ENCODE data around the gene PRSS36. TPM values are rescaled to one million over a fixed set of nuclear protein-coding genes. Genes with fewer than 3 reads are reported as not detected.

PRSS36 gene
- total and polyA plus RNA-seq, 2 of the 4 experiments (the other 2 are of a cell fraction), result 0.18 to 0.55 TPM

DNA sequence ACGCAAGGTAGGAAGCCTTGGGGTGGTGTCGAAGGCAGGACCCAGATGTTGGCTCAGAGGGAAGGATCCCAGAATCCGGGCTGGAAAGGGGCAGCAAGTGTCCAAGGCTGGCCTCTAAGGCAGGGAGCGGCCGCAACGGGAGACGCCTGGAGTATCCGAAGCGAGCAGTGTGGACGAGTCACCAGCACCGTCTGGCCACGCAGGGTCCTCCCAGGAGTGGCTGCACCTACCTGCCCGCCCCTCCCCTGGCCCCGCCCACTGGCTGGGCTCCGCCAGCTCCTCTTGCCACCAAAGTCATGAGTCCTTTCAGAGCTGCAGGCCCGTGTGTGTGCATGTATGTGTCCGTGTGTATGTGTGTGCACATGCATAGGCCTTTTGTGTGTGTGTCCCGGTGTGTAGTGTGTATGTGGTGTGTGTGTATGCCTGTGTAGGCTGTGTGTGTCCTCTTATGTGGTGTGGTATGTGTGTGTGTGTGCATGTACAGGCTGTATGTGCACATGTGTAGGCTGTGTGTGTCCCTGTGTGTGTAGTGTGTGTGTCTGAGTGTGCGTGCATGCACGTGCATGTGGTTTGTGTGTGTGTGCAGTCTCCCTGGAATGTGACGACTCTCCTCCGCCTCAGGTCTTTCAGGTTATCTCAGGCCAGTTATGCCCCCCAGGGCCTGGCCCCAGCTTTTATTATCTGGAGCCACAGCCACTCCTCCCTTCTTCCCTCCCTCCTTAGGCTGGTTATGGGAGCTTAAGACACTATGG, 14.2 kb downstream of the PRSS36 start, which contains the start of gene PRSS8 (continued):
- no peak for TF ChIP-seq RFX5 (IDR thresholded peaks at IDR 0.05; ENCODE audit: low read depth, low read length)

DNA sequence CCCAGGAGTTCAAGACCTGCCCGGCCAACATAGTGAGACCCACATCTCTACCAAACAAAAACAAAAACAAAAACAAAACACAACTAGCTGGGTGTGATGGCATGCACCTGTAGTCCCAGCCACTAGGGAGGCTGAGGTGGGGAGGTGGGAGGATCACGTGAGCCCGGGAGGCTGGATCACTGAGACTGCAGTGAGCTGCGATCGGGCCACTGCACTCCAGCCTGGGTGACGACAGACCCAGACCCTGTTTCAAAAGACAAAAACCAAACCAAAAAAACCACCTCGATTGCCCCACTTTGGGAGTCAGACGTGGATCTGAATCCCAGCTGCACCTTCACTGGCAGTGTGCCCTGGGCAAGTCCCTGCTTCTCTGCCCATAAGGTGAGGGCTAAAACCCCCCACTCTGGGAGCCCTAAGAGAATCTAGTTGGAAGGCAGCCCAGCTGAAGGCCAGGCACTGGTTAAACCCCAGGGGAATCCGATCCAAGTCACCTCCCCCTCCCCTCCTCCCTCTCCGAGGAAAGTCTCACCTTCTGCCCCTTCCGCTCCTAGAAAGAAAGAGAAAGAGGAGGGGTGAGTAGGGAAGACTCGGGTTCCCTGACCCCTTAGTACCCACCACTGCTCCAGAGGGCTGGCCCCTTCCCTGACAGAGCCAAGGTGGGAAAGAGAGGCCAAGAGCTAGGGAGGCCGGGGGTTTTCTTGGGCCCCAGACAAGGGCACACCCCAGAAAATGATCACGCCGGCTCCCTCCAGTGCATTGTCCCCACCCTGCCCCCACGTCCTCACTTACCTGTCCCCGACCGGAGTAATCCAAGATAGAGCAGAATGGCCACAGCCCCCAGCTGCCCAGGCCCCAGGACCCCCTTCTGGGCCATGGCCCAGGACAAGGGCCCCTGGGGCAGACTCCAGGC, 15.0 kb downstream of the PRSS36 start:
- intact Hi-C loops (cut with micrococcal nuclease) (no loop called here), dilution Hi-C loops (cut with HindIII; ENCODE audit: low sequenced_read_pairs, unreplicated experiment) (no loop called here), in situ Hi-C loops (cut with MboI; ENCODE audit: low sequenced_read_pairs) (no loop called here)
- Histone ChIP-seq H3K4me1 (ENCODE audit: control insufficient read depth, insufficient read depth, low read length) (peaks cover 14% of the 10 kb centered on the region), H2BK5ac (ENCODE audit: low read depth, low read length, poor library complexity, severe bottlenecking) (no peak overlapping the region), H3K36me3 (ENCODE audit: control insufficient read depth, insufficient read depth, low read length) (peaks cover 13% of the 10 kb centered on the region), H3K9me3 (ENCODE audit: control insufficient read depth, insufficient read depth, low read length) (no peaks in the 10 kb centered on the region), H3K23ac (ENCODE audit: low read depth, low read length) (0 out of 2 replicates have a peak overlapping the region, but pooled peaks have one; percentile 27), H4K20me1 (ENCODE audit: insufficient read depth, low read length) (no peaks in the 10 kb centered on the region), H3K18ac (ENCODE audit: low read depth, low read length) (no peak overlapping the region), H2BK15ac (ENCODE audit: low read depth, low read length) (no peak overlapping the region), H4K5ac (ENCODE audit: low read depth, low read length) (no peak overlapping the region), H3K4me2 (ENCODE audit: low read depth, low read length) (no peak overlapping the region), H2AK9ac (replicated peaks; ENCODE audit: low read depth, low read length, poor library complexity) (peak overlapping the region; percentile 42), H3K27me3 (ENCODE audit: control insufficient read depth, insufficient read depth, low read length) (no peaks in the 10 kb centered on the region; the same call in 1 of the 2 replicates), H2AK5ac (ENCODE audit: low read depth, low read length) (no peak overlapping the region), H4K91ac (ENCODE audit: insufficient read depth, low read depth, low read length) (no peak overlapping the region), H3K4me3 (ENCODE audit: insufficient read depth, low read depth, low read length) (no peak overlapping the region), H3K27ac (ENCODE audit: insufficient read depth, low read length) (no peak overlapping the region), H2BK20ac (ENCODE audit: low read depth, low read length) (no peak overlapping the region), H4K8ac (ENCODE audit: low read depth in 2 of 2, low read length in 2 of 2) (no peak overlapping the region), H3K56ac (ENCODE audit: extremely low read depth, insufficient read depth, low read length) (no peak overlapping the region), H3K4ac (ENCODE audit: low read depth, low read length) (no peak overlapping the region), H3K9ac (ENCODE audit: low read depth, low read length) (no peak overlapping the region), H2AFZ (replicated peaks; ENCODE audit: low read length, poor library complexity) (peak overlapping the region; percentile 44), H2BK120ac (ENCODE audit: low read depth, low read length) (0 out of 2 replicates have a peak overlapping the region, but pooled peaks have one; percentile 23), H3K9me1 (ENCODE audit: insufficient read depth, low read length) (peaks cover 11% of the 10 kb centered on the region), H3K14ac (replicated peaks; ENCODE audit: low read depth, low read length) (no peak overlapping the region; the same call in 1 of the 2 replicates), H3K79me1 (ENCODE audit: low read depth in 1 of 2, low read length in 2 of 2) (peaks cover 0 to 7% of the 10 kb centered on the region in 2 experiments; a peak in 1 of 4 replicates)
- ChIA-PET CTCF (no interaction called here), POLR2A (ENCODE audit: unreplicated experiment) (no interaction called here)
- no TSS peak for BruUV-seq (replicated peaks)
- DNase-seq (no peak), ATAC-seq (ENCODE audit: low read depth) (no peak)
- WGBS, 2 experiments (ENCODE audit: extremely low coverage in 2 of 2, insufficient read length in 1 of 2), result no CpG with 5 or more reads among the region's 18 CpGs
- TF ChIP-seq FOS (IDR thresholded peaks at IDR 0.05; ENCODE audit: low read depth, low read length) (no peak), RAD21 (IDR thresholded peaks at IDR 0.05; ENCODE audit: low read length) (no peak), MXI1 (IDR thresholded peaks at IDR 0.05; ENCODE audit: borderline replicate concordance, low read depth, low read length) (no peak), NFE2L2 (IDR thresholded peaks at IDR 0.05; ENCODE audit: low read depth, low read length) (no peak), POLR2A (IDR thresholded peaks at IDR 0.05; ENCODE audit: low read depth, low read length) (no peak), MAZ (IDR thresholded peaks at IDR 0.05; ENCODE audit: borderline replicate concordance, low read depth, low read length) (no peak), MAFK (IDR thresholded peaks at IDR 0.05; ENCODE audit: low read depth, low read length) (no peak), SMC3 (IDR thresholded peaks at IDR 0.05; ENCODE audit: low read depth, low read length) (no peak), RCOR1 (IDR thresholded peaks at IDR 0.05; ENCODE audit: insufficient replicate concordance, low read length) (no peak), CHD1 (IDR thresholded peaks at IDR 0.05; ENCODE audit: low read depth, low read length) (no peak), CEBPB (IDR thresholded peaks at IDR 0.05; ENCODE audit: low read depth, low read length) (no peak), RFX5 (IDR thresholded peaks at IDR 0.05; ENCODE audit: low read depth, low read length) (no peak)
- TF ChIP-seq, protein P1, sequence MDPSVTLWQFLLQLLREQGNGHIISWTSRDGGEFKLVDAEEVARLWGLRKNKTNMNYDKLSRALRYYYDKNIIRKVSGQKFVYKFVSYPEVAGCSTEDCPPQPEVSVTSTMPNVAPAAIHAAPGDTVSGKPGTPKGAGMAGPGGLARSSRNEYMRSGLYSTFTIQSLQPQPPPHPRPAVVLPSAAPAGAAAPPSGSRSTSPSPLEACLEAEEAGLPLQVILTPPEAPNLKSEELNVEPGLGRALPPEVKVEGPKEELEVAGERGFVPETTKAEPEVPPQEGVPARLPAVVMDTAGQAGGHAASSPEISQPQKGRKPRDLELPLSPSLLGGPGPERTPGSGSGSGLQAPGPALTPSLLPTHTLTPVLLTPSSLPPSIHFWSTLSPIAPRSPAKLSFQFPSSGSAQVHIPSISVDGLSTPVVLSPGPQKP (IDR thresholded peaks at IDR 0.05; ENCODE audit: borderline replicate concordance, low read depth, low read length), result no peak
